Activated CD4-positive, alpha-beta memory T cell treated with anti-CD3 and anti-CD28 coated beads for 36 hours (primary cell): Measurements from ENCODE around the gene GNAQ. TPM values are rescaled to one million over a fixed set of nuclear protein-coding genes. Genes with fewer than 3 reads are reported as not detected.
A peak's percentile ranks its signal among the peaks of the same experiment; 100 is the strongest.
"Not testable (repeated sequence)": the region's sequence is repeated elsewhere in the genome, so short reads cannot be mapped to it uniquely, and the experiment has no call there.

Source experiments
- CTCF ChIA-PET: fragments of 350-600 bp; sonication (Branson Sonifier 250); formaldehyde crosslinking; loops from one replicate; lab custom pipeline; 2021; ENCODE audit warnings: antibody characterized with exemption, inconsistent platforms; lab: Charles Lee
- POLR2A ChIA-PET: fragments of 350-600 bp; sonication (Branson Sonifier 250); formaldehyde crosslinking; loops from one replicate; lab custom pipeline; 2021; ENCODE audit warnings: antibody characterized with exemption; lab: Charles Lee
- DNase-seq: peaks from one replicate; pipeline ENCODE4 v3.0.0-alpha.2; 2020
- H3K27ac Mint-ChIP-seq: one replicate; pipeline ENCODE4 v1.8.0; 2021; ENCODE audit warnings: mixed read lengths
- H3K27me3 Mint-ChIP-seq: one replicate; pipeline ENCODE4 v1.8.0; 2021; ENCODE audit warnings: mixed read lengths
- H3K36me3 Mint-ChIP-seq: one replicate; pipeline ENCODE4 v1.8.0; 2021; ENCODE audit warnings: mixed read lengths
- H3K4me1 Mint-ChIP-seq: one replicate; pipeline ENCODE4 v1.8.0; 2021; ENCODE audit warnings: low read depth, mixed read lengths
- H3K4me3 Mint-ChIP-seq: one replicate; pipeline ENCODE4 v1.8.0; 2021; ENCODE audit warnings: mild to moderate bottlenecking, mixed read lengths
- H3K9me3 Mint-ChIP-seq: one replicate; pipeline ENCODE4 v1.8.0; 2021; ENCODE audit warnings: mixed read lengths
- intact Hi-C: fragments of 100-400 bp; cut with micrococcal nuclease; formaldehyde crosslinking; loops from one replicate; pipeline ENCODE4 v1.15.1; 2023
- total RNA-seq, 2 experiments: library from RNA; stranded (reverse); gene quantifications; one replicate each; pipeline ENCODE4 v1.2.3, GENCODE V29; 2021

Gene GNAQ
- total RNA-seq, 2 experiments from 2014 or later = 25.9 to 26.1 TPM

DNA sequence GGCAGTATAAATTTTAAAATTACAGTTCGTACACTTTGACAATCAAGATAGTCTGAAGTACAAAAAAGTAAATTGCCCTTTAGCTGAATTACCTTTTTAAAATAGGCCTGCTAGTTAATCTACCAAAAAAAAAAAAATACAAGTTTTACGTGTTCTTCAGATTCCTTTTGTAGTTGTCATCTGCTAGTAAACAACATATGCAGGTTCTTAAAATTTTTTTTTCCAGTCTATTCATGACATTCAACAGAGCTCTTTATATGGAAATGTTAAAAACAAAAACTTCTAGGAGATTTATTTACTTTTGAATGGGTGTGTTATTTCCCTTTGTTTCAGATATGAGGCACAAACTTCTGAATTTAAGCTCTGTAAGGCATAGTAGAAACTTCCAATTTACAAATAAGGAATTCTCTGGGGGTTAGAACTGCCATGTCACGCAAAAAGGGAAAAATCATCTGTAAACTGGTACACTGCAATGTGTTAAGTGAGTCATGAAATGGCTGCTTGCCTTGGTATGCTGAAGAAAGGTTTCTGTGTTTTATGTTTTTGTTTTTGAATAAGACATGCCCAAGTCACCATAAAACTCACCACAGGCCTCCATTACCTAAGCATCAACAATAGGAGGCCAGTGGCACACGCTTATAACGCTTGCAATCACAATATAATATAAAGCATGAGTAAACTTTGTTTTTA, 313.9 kb downstream of the GNAQ start:
- not testable (repeated sequence) for H3K27me3 Mint-ChIP-seq, H3K4me1 Mint-ChIP-seq, H3K4me3 Mint-ChIP-seq, DNase-seq, H3K9me3 Mint-ChIP-seq
- ChIA-PET CTCF (interaction anchor here (1.1 kb wide), 1 partner anchor 261 kb away, joined by 3 read pairs; no protein-coding TSS in a partner anchor), POLR2A (interaction anchor here (1.0 kb wide), 1 partner anchor 242 kb away, joined by 4 read pairs; no protein-coding TSS in a partner anchor)
- Mint-ChIP-seq H3K27ac (peak overlapping the region; percentile 66), H3K36me3 (peaks cover 14% of the 10 kb centered on the region)
- intact Hi-C loops = loop anchor here (1.0 kb wide), 1 partner anchor 9 kb away; no protein-coding TSS in a partner anchor

DNA sequence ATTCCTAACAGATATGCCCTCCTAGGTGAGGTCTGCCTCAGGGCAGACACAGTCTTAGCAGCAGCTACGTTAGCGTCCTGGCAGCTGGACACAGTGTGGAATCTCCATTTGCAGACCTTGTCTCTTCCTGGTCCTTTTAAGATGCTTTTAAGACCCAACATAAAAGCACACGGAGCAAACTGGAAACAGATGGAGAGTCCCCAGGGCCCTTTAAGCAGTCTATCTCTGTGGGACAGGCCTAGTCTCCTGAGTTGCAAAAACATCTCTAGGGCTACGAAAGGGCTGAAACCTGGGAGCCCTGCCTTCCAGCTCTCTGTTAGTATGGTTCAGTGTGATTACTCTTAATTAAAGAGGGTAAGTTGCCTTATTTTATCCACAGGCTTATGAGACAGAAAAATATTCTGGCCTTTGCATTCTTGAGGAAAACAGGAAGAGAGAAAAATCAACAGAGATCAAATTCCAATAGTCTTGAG, 317.5 kb downstream of the GNAQ start:
- no peaks in the 10 kb centered on the region for H3K27me3 Mint-ChIP-seq
- H3K4me3 Mint-ChIP-seq = no peak overlapping the region
- CTCF ChIA-PET = interaction anchor here (1.1 kb wide), 1 partner anchor 257 kb away, joined by 3 read pairs; no protein-coding TSS in a partner anchor
- peaks cover 3% of the 10 kb centered on the region for H3K36me3 Mint-ChIP-seq
- intact Hi-C loops = no loop called here
- peaks cover 18% of the 10 kb centered on the region for H3K9me3 Mint-ChIP-seq
- DNase-seq = no peak
- H3K27ac Mint-ChIP-seq = no peak overlapping the region
- H3K4me1 Mint-ChIP-seq = peaks cover 7% of the 10 kb centered on the region
- POLR2A ChIA-PET = no interaction called here

DNA sequence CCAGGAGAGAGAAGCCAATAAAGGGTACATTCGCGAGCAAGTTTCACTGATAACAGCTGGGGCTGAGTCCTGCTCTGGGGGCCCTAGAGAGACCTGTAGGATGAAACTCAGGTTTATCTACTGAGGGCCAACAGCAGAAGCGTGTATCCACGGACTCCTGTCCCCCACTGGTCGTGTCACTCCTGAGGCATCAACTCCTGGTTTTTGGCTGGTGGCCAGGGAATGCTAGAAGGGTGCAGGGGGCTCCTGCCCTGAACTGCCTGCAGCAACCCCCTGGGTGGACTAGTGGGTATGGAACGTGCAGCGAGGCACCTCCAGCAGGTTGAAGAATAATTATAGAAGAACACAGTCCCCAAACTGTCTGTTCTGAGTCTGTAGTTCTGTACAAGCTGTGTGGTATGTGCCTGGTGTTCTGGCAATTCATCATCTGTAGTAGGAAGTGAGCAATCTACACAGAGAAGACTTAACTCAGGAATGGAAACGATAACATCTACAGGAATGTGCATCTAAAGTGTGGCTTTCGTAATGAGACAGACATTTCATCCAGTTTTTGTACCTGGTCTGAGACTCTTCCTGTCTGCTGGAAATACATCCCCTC, 319.0 kb downstream of the GNAQ start:
- CTCF ChIA-PET = no interaction called here
- intact Hi-C loops = loop anchor here (2.0 kb wide), 1 partner anchor 14 kb away; no protein-coding TSS in a partner anchor
- Mint-ChIP-seq H3K4me1 (no peaks in the 10 kb centered on the region), H3K9me3 (peaks cover 30% of the 10 kb centered on the region), H3K27me3 (peaks cover 1% of the 10 kb centered on the region), H3K27ac (no peak overlapping the region), H3K36me3 (peaks cover 10% of the 10 kb centered on the region), H3K4me3 (no peak overlapping the region)
- POLR2A ChIA-PET = no interaction called here
- no peak for DNase-seq

DNA sequence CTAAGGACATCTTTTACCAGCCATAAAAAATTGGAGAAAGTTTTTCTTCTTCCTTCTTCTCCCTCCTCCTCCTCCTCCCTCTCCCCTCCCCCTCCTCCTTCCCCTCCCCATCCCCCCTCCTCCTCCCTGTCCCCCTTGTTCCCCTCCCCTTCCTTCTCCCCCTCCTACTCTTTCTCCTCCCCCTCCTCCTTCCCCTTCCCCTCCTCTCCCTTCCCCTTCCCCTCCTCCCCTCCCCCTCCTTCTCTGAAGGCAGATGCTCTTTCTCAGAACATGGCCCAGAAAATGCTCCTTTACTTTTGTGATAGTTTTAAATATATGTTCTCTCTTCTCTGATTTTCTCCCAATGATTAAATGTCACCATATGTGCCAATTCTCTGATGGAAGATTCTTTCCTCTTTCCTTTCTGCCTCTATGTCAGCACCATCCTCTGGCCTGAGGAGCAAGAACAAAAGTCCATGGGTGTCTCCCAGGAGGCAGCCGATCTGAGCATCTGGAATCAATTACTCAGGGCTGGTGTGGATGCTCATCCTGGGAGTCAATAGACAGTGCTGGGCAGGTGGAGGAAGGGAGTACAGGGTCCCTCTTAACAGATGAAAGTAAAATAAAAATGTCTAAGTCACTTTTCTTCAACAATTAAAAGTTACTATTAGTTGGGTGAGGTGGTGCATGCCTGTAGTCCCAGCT, 320.5 kb downstream of the GNAQ start:
- H3K27ac Mint-ChIP-seq = no peak overlapping the region
- H3K36me3 Mint-ChIP-seq = peaks cover 10% of the 10 kb centered on the region
- CTCF ChIA-PET = no interaction called here
- H3K9me3 Mint-ChIP-seq = peaks cover 30% of the 10 kb centered on the region
- no peak for DNase-seq
- H3K4me1 Mint-ChIP-seq = no peaks in the 10 kb centered on the region
- POLR2A ChIA-PET = no interaction called here
- intact Hi-C loops = no loop called here
- H3K4me3 Mint-ChIP-seq = no peak overlapping the region
- H3K27me3 Mint-ChIP-seq = peaks cover 1% of the 10 kb centered on the region

DNA sequence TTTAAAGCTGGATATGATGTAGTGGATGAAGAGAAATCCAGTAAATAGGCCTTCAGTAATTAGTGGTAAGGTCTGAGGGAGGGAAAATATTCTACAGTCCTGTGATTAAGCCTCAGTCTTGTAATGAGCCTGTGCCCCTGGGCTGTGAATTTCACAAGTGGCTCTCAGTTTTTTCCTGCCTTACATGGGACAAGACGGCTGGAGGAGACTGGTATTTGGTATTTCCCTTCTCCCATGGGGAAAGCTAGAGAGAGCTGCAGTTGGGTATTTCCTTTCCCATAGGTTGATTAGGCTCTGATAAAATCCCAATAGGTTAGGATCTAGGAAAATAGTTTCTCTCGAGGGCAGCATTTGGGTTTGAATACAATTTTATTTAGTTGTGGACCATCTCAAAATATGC, 321.3 kb downstream of the GNAQ start:
- Mint-ChIP-seq H3K4me3 (no peak overlapping the region), H3K9me3 (peaks cover 30% of the 10 kb centered on the region), H3K27me3 (peaks cover 1% of the 10 kb centered on the region), H3K27ac (no peak overlapping the region), H3K36me3 (peaks cover 10% of the 10 kb centered on the region), H3K4me1 (no peaks in the 10 kb centered on the region)
- ChIA-PET POLR2A (no interaction called here), CTCF (no interaction called here)
- intact Hi-C loops = no loop called here
- DNase-seq = no peak

DNA sequence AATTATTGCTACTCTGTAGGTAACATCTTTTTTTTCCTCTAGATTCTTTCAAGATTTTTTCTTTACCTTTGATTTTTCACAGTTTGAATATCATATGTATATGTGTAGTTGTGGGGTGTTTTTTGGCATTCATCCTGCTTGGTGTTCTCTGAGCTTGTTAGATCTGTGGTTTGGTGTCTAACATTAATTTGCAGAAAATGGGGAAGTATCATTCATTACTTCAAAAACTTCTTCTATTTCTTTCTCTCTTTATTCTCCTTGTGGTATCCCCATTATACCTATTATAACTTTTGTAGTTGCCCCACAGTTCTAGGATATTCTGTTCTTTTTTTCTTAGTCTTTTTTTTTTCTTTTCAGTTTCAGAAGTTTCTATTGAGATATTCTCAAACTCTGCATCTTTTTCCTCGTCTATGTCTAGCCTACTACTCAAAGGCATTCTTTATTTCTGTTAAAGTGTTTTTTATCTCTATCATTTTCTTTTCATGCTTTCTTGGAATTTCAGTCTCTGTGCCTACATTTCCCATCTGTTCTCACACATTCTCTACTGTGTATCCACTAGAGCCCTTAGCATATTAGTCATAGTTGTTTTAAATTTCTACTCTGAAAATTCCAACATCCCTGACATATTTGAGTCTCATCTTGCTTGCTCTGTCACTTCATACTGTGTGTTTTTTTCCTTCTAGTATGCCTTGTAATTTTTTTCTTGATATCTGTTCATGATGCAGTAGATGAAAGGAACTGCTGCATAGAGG, 323.4 kb downstream of the GNAQ start:
- intact Hi-C loops = no loop called here
- no peak for DNase-seq
- Mint-ChIP-seq H3K4me1 (no peaks in the 10 kb centered on the region), H3K27me3 (peaks cover 3% of the 10 kb centered on the region), H3K27ac (no peak overlapping the region), H3K4me3 (no peak overlapping the region), H3K36me3 (peaks cover 10% of the 10 kb centered on the region), H3K9me3 (peaks cover 30% of the 10 kb centered on the region)
- POLR2A ChIA-PET = interaction anchor here (1.0 kb wide), 1 partner anchor 55 kb away, joined by 3 read pairs; no protein-coding TSS in a partner anchor
- CTCF ChIA-PET = no interaction called here

DNA sequence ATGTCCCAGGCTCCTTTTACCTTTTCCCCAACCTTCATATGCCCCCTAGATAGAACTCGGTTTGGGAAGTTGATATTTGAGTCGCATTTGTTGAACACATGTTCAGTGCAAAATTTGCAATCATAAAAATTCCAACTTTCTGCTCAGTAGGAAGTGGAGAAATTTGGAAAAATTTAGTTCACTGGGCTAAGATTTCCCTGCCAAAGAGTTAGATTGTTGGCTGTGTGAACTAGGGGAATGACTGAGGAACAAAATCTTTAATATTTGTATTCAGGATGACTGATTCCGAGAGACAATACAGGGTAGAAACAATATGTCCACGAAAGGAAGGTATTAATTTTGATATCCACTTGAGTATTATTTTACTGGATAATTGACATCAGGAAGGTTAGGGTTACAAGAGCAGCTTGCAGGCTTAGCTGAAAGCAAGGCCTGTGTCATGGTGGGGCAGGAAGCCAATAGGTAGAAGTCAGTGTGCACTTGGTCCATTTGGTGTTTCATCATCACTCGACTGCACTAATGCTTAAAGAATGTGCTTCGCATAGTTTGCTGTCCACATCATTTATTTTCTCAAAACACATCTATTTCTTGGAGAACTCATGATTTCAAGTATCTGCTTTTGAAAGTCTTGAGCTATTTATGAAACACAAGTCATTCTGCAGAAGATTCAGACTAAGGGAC, 324.1 kb downstream of the GNAQ start:
- POLR2A ChIA-PET = interaction anchor here (1.0 kb wide), 1 partner anchor 54 kb away, joined by 3 read pairs; no protein-coding TSS in a partner anchor
- Mint-ChIP-seq H3K4me3 (no peak overlapping the region), H3K27ac (no peak overlapping the region), H3K27me3 (peaks cover 3% of the 10 kb centered on the region), H3K9me3 (peaks cover 30% of the 10 kb centered on the region), H3K4me1 (no peaks in the 10 kb centered on the region), H3K36me3 (peaks cover 10% of the 10 kb centered on the region)
- DNase-seq = no peak
- intact Hi-C loops = no loop called here
- CTCF ChIA-PET = no interaction called here

DNA sequence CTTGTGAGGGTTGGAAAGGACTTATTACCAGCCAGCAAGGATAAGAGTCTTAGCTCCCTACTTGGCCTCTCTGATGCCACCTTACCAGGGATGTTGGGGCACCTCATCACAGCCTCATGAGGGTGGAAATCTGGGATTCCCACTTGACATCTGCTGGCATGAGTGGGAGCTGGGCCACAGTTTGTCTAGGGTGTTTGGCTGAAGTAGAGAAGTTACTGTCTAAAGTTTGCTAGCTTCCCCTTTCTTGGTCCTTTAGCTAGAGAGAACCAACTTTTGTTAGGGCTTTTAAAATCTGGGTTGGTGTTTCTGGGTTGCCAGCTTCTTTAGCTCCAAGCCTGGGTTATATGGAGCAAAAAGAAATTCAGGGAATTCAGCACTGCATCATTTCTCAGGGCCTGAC, 326.0 kb downstream of the GNAQ start:
- intact Hi-C loops = no loop called here
- peaks cover 26% of the 10 kb centered on the region for H3K9me3 Mint-ChIP-seq
- ChIA-PET POLR2A (no interaction called here), CTCF (interaction anchor here (1.2 kb wide), 1 partner anchor 46 kb away, joined by 3 read pairs; no protein-coding TSS in a partner anchor)
- no peak for DNase-seq
- H3K36me3 Mint-ChIP-seq = peaks cover 10% of the 10 kb centered on the region
- no peak overlapping the region for H3K4me3 Mint-ChIP-seq
- H3K4me1 Mint-ChIP-seq = no peaks in the 10 kb centered on the region
- H3K27me3 Mint-ChIP-seq = peaks cover 3% of the 10 kb centered on the region
- no peak overlapping the region for H3K27ac Mint-ChIP-seq

DNA sequence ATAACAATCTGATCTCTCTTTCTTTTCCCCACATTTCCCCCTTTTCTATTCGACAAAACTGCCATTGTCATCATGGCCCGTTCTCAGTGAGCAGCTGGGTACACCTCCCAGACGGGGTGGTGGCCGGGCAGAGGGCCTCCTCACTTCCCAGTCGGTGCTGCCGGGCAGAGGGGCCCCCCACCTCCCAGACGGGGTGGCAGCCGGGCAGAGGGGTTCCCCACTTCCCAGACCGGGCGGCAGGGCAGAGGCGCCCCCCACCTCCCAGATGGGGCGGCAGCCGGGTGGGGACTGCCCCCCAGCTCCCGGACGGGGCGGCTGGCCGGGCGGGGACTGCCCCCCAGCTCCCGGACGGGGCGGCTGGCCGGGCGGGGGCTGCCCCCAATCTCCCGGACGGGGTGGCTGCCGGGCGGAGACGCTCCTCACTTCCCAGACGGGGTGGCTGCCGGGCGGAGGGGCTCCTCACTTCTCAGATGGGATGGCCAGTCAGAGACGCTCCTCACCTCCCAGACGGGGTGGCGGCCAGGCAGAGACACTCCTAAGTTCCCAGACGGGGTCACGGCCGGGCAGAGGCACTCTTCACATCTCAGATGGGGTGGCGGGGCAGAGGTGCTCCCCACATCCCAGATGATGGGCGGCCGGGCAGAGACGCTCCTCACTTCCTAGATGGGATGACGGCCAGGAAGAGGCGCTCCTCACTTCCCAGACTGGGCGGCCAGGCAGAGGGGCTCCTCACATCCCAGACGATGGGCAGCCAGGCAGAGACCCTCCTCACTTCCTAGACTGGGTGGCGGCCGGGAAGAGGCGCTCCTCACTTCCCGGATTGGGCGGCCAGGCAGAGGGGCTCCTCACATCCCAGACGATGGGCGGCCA, 328.9 kb downstream of the GNAQ start:
- POLR2A ChIA-PET, H3K4me3 Mint-ChIP-seq, H3K27me3 Mint-ChIP-seq, H3K4me1 Mint-ChIP-seq, DNase-seq, H3K9me3 Mint-ChIP-seq, intact Hi-C loops, H3K36me3 Mint-ChIP-seq, H3K27ac Mint-ChIP-seq: not testable (repeated sequence)
- CTCF ChIA-PET = interaction anchor here (0.6 kb wide), 1 partner anchor 62 kb away, joined by 3 read pairs; no protein-coding TSS in a partner anchor

DNA sequence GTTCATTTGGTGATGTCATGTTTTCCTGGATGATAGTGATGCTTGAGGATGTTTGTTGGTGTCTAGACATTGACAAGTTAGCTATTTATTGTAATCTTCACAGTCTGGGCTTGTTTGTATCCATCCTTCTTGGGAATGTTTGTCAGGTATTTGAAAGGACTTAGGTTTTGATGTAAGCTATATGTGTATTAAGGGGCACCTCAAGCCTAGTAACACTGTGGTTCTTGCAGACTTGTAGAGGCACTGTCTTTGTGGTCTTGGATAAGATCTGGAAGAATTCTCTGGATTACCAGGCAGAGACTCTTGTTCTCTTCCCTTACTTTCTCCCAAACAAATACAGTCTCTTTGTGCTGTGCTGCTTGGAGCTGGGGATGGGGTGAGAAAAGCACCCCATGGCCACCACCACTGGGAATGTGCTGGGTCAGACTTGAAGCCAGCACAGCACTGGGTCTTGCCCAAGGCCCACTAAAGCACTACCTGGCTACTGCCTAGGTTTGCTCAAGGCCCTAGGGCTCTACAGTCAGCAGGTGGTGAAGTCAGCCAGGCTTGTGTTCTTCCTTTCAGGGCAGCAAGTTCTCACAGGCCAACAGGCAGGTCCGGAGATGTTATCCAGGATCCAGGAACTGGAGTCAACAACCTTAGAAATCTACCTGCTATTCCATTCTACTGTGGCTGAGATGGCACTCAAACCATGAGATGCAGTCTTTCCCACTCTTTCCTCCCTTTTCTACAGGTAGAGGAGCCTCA, 334.2 kb downstream of the GNAQ start:
- peaks cover 4% of the 10 kb centered on the region for H3K9me3 Mint-ChIP-seq
- ChIA-PET CTCF (no interaction called here), POLR2A (no interaction called here)
- H3K4me1 Mint-ChIP-seq = no peaks in the 10 kb centered on the region
- intact Hi-C loops = no loop called here
- H3K27me3 Mint-ChIP-seq = no peaks in the 10 kb centered on the region
- no peak overlapping the region for H3K27ac Mint-ChIP-seq
- H3K36me3 Mint-ChIP-seq = no peaks in the 10 kb centered on the region
- no peak for DNase-seq
- H3K4me3 Mint-ChIP-seq = no peak overlapping the region
